Caco-2 (cell line): ENCODE results near the gene CFAP61. TPM values are rescaled to one million over a fixed set of nuclear protein-coding genes. Genes with fewer than 3 reads are reported as not detected.

Experiments
- BruUV-seq: library from RNA; stranded (reverse); fragments of 400-500 nt; replicated peaks from 2 replicates; lab custom pipeline; 2021; lab: Mats Ljungman, UMichigan
- CTCF ChIA-PET: fragments of 300-600 bp; sonication (Branson Sonifier 250); formaldehyde crosslinking; loops from one replicate; lab custom pipeline; 2022; ENCODE audit warnings: antibody characterized with exemption; lab: Charles Lee
- POLR2A ChIA-PET: fragments of 300-600 bp; sonication (Branson Sonifier 250); formaldehyde crosslinking; loops from one replicate; lab custom pipeline; 2022; ENCODE audit warnings: antibody characterized with exemption; lab: Charles Lee
- DNase-seq, 2 experiments: peaks; one replicate each; pipeline versions ENCODE4 v3.0.0 to v3.0.0-alpha.2; 2020 to 2022
- H3K27me3 ChIP-seq: replicated peaks from 2 replicates; pipeline ENCODE4 v1.6.0; 2011; ENCODE audit warnings: low read length; ENCODE audit not compliant: control insufficient read depth, insufficient read depth
- H3K36me3 ChIP-seq: 2 replicates; pipeline ENCODE4 v1.5.1; 2011; ENCODE audit warnings: low read length; ENCODE audit not compliant: control insufficient read depth, insufficient read depth
- H3K4me1 ChIP-seq: fragments of 250-450 bp; sonication (Bioruptor Pico); 2 replicates; pipeline ENCODE4 v1.5.1; 2020; ENCODE audit warnings: mild to moderate bottlenecking
- H3K4me3 ChIP-seq: 2 replicates; pipeline ENCODE4 v1.5.1; 2011; ENCODE audit warnings: low read depth, mild to moderate bottlenecking, control low read depth, low read length
- H3K9me3 ChIP-seq: fragments of 250-450 bp; sonication (Bioruptor Pico); 2 replicates; pipeline ENCODE4 v1.5.1; 2020; ENCODE audit warnings: mild to moderate bottlenecking, moderate library complexity
- H3K27ac Mint-ChIP-seq: one replicate; pipeline ENCODE4 v1.8.0; 2022; ENCODE audit warnings: mixed read lengths; ENCODE audit not compliant: unreplicated experiment
- H3K27me3 Mint-ChIP-seq: one replicate; pipeline ENCODE4 v1.8.0; 2022; ENCODE audit warnings: mixed read lengths; ENCODE audit not compliant: insufficient read depth, unreplicated experiment
- H3K36me3 Mint-ChIP-seq: one replicate; pipeline ENCODE4 v1.8.0; 2022; ENCODE audit warnings: mild to moderate bottlenecking, mixed read lengths; ENCODE audit not compliant: insufficient read depth, unreplicated experiment
- H3K4me1 Mint-ChIP-seq: one replicate; pipeline ENCODE4 v1.8.0; 2022; ENCODE audit warnings: low read depth, mixed read lengths; ENCODE audit not compliant: unreplicated experiment
- H3K4me3 Mint-ChIP-seq: one replicate; pipeline ENCODE4 v1.8.0; 2022; ENCODE audit warnings: mild to moderate bottlenecking, moderate library complexity, mixed read lengths; ENCODE audit not compliant: unreplicated experiment
- H3K9me3 Mint-ChIP-seq: one replicate; pipeline ENCODE4 v1.8.0; 2022; ENCODE audit warnings: mixed read lengths; ENCODE audit not compliant: unreplicated experiment
- CTCF ChIP-seq, 2 experiments: fragments of 200-600 bp in 1 of 2; IDR thresholded peaks; 1 replicate in 1 of 2; 2 replicates in 1 of 2; pipeline versions ENCODE4 v1.5.1 to v1.8.0; 2011 to 2022; ENCODE audit warnings: antibody characterized with exemption in 1 of 2, control low read depth in 1 of 2, inconsistent platforms in 1 of 2, low read depth in 1 of 2, low read length in 1 of 2, mild to moderate bottlenecking in 1 of 2, moderate library complexity in 1 of 2; ENCODE audit not compliant: insufficient read depth in 1 of 2, severe bottlenecking in 1 of 2, unreplicated experiment in 1 of 2
- intact Hi-C: fragments of 100-400 bp; cut with micrococcal nuclease; formaldehyde crosslinking; loops from one replicate; pipeline ENCODE4 v1.10.0; 2022; ENCODE audit not compliant: unreplicated experiment
- total RNA-seq: library from RNA; stranded (reverse); gene quantifications from 2 replicates; pipeline ENCODE4 v1.2.3, GENCODE V29; 2022

Gene CFAP61
- total RNA-seq, 1 experiment from 2014 or later: not detected

- Histone ChIP-seq H3K4me1 (no peaks in the 10 kb centered on the region), H3K27me3 (no peaks in the 10 kb centered on the region; the same call in 1 of the 2 replicates), H3K36me3 (no peaks in the 10 kb centered on the region), H3K9me3 (no peaks in the 10 kb centered on the region), H3K4me3 (no peak overlapping the region)
- no TSS peak for BruUV-seq
- H3K9me3 Mint-ChIP-seq: peaks cover 2% of the 10 kb centered on the region
- ChIA-PET POLR2A (no interaction called here), CTCF (no interaction called here)
- DNase-seq: no peak
- H3K27me3 Mint-ChIP-seq: peaks cover 11% of the 10 kb centered on the region
- no peak overlapping the region for H3K27ac Mint-ChIP-seq
- intact Hi-C loops: no loop called here
- no peaks in the 10 kb centered on the region for H3K4me1 Mint-ChIP-seq
- no peak for TF ChIP-seq CTCF (IDR thresholded peaks at IDR 0.05; ENCODE audit: insufficient read depth in 1 of 2, low read depth in 1 of 2, low read length in 1 of 2, severe bottlenecking in 1 of 2, unreplicated experiment in 1 of 2)
- no peaks in the 10 kb centered on the region for H3K36me3 Mint-ChIP-seq
- H3K4me3 Mint-ChIP-seq: no peak overlapping the region
Measured at GRCh38 chr20:20274821-20275220, 222.5 kb downstream of the CFAP61 start.

GRCh38 chr20:20275636-20276035, 223.3 kb downstream of the CFAP61 start:
- intact Hi-C loops: no loop called here

GRCh38 chr20:20276811-20277530, 224.6 kb downstream of the CFAP61 start:
- no peaks in the 10 kb centered on the region for H3K36me3 Mint-ChIP-seq
- no TSS peak for BruUV-seq
- H3K27ac Mint-ChIP-seq: no peak overlapping the region
- H3K9me3 Mint-ChIP-seq: peaks cover 8% of the 10 kb centered on the region
- no peaks in the 10 kb centered on the region for H3K9me3 ChIP-seq
- H3K4me1 Mint-ChIP-seq: no peaks in the 10 kb centered on the region
- H3K4me3 Mint-ChIP-seq: no peak overlapping the region
- ChIA-PET POLR2A (no interaction called here), CTCF (no interaction called here)
- H3K4me1 ChIP-seq: no peaks in the 10 kb centered on the region
- TF ChIP-seq CTCF (IDR thresholded peaks at IDR 0.05; ENCODE audit: insufficient read depth in 1 of 2, low read depth in 1 of 2, low read length in 1 of 2, severe bottlenecking in 1 of 2, unreplicated experiment in 1 of 2): no peak
- no peaks in the 10 kb centered on the region; the same call in 1 of the 2 replicates for H3K27me3 ChIP-seq
- H3K36me3 ChIP-seq: no peaks in the 10 kb centered on the region
- DNase-seq: no peak
- intact Hi-C loops: no loop called here
- peaks cover 4% of the 10 kb centered on the region for H3K27me3 Mint-ChIP-seq
- no peak overlapping the region for H3K4me3 ChIP-seq

More at GRCh38 chr20:20275636-20276035, 223.3 kb downstream of the CFAP61 start:
- Mint-ChIP-seq H3K9me3 (peaks cover 8% of the 10 kb centered on the region), H3K27ac (no peak overlapping the region), H3K4me1 (no peaks in the 10 kb centered on the region), H3K4me3 (no peak overlapping the region), H3K36me3 (no peaks in the 10 kb centered on the region), H3K27me3 (peaks cover 8% of the 10 kb centered on the region)
- no peak for TF ChIP-seq CTCF (IDR thresholded peaks at IDR 0.05; ENCODE audit: insufficient read depth in 1 of 2, low read depth in 1 of 2, low read length in 1 of 2, severe bottlenecking in 1 of 2, unreplicated experiment in 1 of 2)
- Histone ChIP-seq H3K4me1 (no peaks in the 10 kb centered on the region), H3K27me3 (no peaks in the 10 kb centered on the region; the same call in 1 of the 2 replicates), H3K36me3 (no peaks in the 10 kb centered on the region), H3K4me3 (no peak overlapping the region), H3K9me3 (no peaks in the 10 kb centered on the region)
- ChIA-PET POLR2A (no interaction called here), CTCF (no interaction called here)
- BruUV-seq: no TSS peak
- no peak for DNase-seq
